ENCODE results near the gene CD200R1. TPM values are rescaled to one million over a fixed set of nuclear protein-coding genes. Genes with fewer than 3 reads are reported as not detected.

Gene CD200R1
- total and polyA plus RNA-seq, 2 of the 8 experiments (the other 6 are each of a cell fraction or from before 2014, with no cell fraction given), result 0.02 TPM; not detected in 1

GRCh38 chr3:112976001-112976400 lies 1.1 kb upstream of the CD200R1 start:
- Histone ChIP-seq H3K18ac (ENCODE audit: extremely low read depth, low read length) (no peak overlapping the region), H4K20me1 (replicated peaks in 1 of 2; ENCODE audit: control insufficient read depth in 1 of 2, insufficient read depth in 2 of 2, low read length in 2 of 2) (no peaks in the 10 kb centered on the region), H3K4ac (replicated peaks; ENCODE audit: insufficient read length, low read depth, low read length) (no peak overlapping the region), H3K9me3 (ENCODE audit: insufficient read depth in 2 of 2, low read depth in 1 of 2, low read length in 1 of 2) (no peaks in the 10 kb centered on the region), H3K23me2 (ENCODE audit: low read depth, low read length) (no peaks in the 10 kb centered on the region), H3K14ac (ENCODE audit: insufficient read length) (no peak overlapping the region), H2BK12ac (ENCODE audit: low read depth, low read length) (no peak overlapping the region), H2BK20ac (ENCODE audit: low read length) (no peak overlapping the region), H2AK5ac (ENCODE audit: low read depth, low read length) (no peak overlapping the region), H4K8ac (ENCODE audit: extremely low read depth, insufficient read depth, low read length) (no peak overlapping the region), H3K4me1 (replicated peaks in 1 of 4; ENCODE audit: control insufficient read depth in 3 of 4, insufficient read depth in 4 of 4, low read length in 3 of 4) (no peaks in the 10 kb centered on the region), H3K4me2 (ENCODE audit: insufficient read depth in 1 of 2, low read depth in 2 of 2, low read length in 2 of 2) (no peak overlapping the region), H2BK15ac (ENCODE audit: low read length) (no peak overlapping the region), H3K79me1 (ENCODE audit: low read depth, low read length) (no peaks in the 10 kb centered on the region), H3K56ac (replicated peaks; ENCODE audit: insufficient read length, low read depth, low read length) (no peak overlapping the region), H3K79me2 (ENCODE audit: control insufficient read depth in 1 of 2, insufficient read depth in 2 of 2, low read length in 2 of 2) (no peaks in the 10 kb centered on the region), H2BK120ac (replicated peaks; ENCODE audit: low read depth, low read length) (no peak overlapping the region), H3K36me3 (ENCODE audit: control insufficient read depth in 2 of 4, insufficient read depth in 4 of 4, low read length in 3 of 4) (no peaks in the 10 kb centered on the region), H3K27ac (ENCODE audit: low read depth, low read length) (no peak overlapping the region), H4K91ac (replicated peaks; ENCODE audit: insufficient read length, low read length) (no peak overlapping the region), H3K27me3 (replicated peaks in 1 of 4; ENCODE audit: control insufficient read depth in 3 of 4, extremely low read depth in 1 of 4, insufficient read depth in 3 of 4, low read length in 3 of 4) (no peaks in the 10 kb centered on the region), H3K23ac (ENCODE audit: insufficient read length) (no peak overlapping the region), H3K4me3 (ENCODE audit: extremely low read depth in 1 of 4, insufficient read depth in 2 of 4, low read depth in 3 of 4, low read length in 4 of 4) (no peak overlapping the region), H3K9ac (replicated peaks in 1 of 4; ENCODE audit: extremely low read depth in 1 of 4, low read depth in 3 of 4, low read length in 3 of 4) (no peak overlapping the region), H2BK5ac (ENCODE audit: low read depth, low read length) (no peak overlapping the region), H4K5ac (ENCODE audit: insufficient read length, low read depth, low read length) (no peak overlapping the region), H2AFZ (ENCODE audit: low read length) (no peak overlapping the region)
- FAIRE-seq (no peak), DNase-seq (ENCODE audit: low read depth in 1 of 2, low spot score in 2 of 2) (no peak)
- ChIA-PET CTCF (ENCODE audit: partially characterized antibody) (interaction anchor here (0.6 to 1.5 kb wide), 5 partner anchors 9 to 336 kb away, joined by 3 to 6 read pairs (median 4); no protein-coding TSS in a partner anchor), POLR2A (ENCODE audit: partially characterized antibody) (no interaction called here)
- TF ChIP-seq, protein P1, sequence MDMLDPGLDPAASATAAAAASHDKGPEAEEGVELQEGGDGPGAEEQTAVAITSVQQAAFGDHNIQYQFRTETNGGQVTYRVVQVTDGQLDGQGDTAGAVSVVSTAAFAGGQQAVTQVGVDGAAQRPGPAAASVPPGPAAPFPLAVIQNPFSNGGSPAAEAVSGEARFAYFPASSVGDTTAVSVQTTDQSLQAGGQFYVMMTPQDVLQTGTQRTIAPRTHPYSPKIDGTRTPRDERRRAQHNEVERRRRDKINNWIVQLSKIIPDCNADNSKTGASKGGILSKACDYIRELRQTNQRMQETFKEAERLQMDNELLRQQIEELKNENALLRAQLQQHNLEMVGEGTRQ (IDR thresholded peaks at IDR 0.05; ENCODE audit: low read length), result no peak
- TF ChIP-seq JUND (IDR thresholded peaks at IDR 0.05; ENCODE audit: low read length) (no peak), SUZ12 (IDR thresholded peaks at IDR 0.05; ENCODE audit: low read length) (no peak), RBBP5 (IDR thresholded peaks at IDR 0.05; ENCODE audit: borderline replicate concordance, low read depth, low read length) (no peak), TAF1 (IDR thresholded peaks at IDR 0.05; ENCODE audit: low read depth, low read length) (no peak), POLR2A (IDR thresholded peaks at IDR 0.05; ENCODE audit: control extremely low read depth in 1 of 2, low read depth in 2 of 2, low read length in 2 of 2) (no peak), CREB1 (IDR thresholded peaks at IDR 0.05) (no peak), EGR1 (IDR thresholded peaks at IDR 0.05; ENCODE audit: borderline replicate concordance, low read depth, low read length) (no peak)
